HepG2 (cell line): ENCODE measurements around the gene TAF6L.
"Not testable (repeated sequence)": the region's sequence is repeated elsewhere in the genome, so short reads cannot be mapped to it uniquely, and the experiment has no call there.

ENCODE experiments used
- CHD4 ChIP-seq: fragments of 200-600 bp; sonication (generic); IDR thresholded peaks from 2 replicates; pipeline ENCODE4 v1.7.0; 2017; ENCODE audit warnings: mild to moderate bottlenecking, low read length, borderline replicate concordance
- CTCF ChIP-seq: sonication (generic); formaldehyde crosslinking; IDR thresholded peaks from 2 replicates; pipeline ENCODE4 v1.5.0; 2020; ENCODE audit warnings: mild to moderate bottlenecking, missing genetic modification reagents, moderate library complexity
- EP300 ChIP-seq, 3 experiments: sonication (generic) in 1 of 3; formaldehyde crosslinking in 1 of 3; IDR thresholded peaks; 2 replicates each; pipeline versions ENCODE4 v1.5.1 to v1.6.1; 2011 to 2020; ENCODE audit warnings: low read depth in 2 of 3, low read length in 2 of 3, borderline replicate concordance in 1 of 3, improper control_type of control experiment in 1 of 3, mild to moderate bottlenecking in 1 of 3, missing genetic modification reagents in 1 of 3, moderate library complexity in 1 of 3
- GABPB1 ChIP-seq: IDR thresholded peaks from 2 replicates; pipeline ENCODE4 v1.6.1; 2016; ENCODE audit warnings: mild to moderate bottlenecking, missing genetic modification reagents, moderate library complexity, missing compliant biosample characterization
- RAD21 ChIP-seq: fragments of 450-650 bp; formaldehyde crosslinking; IDR thresholded peaks from 2 replicates; pipeline ENCODE4 v1.5.0; 2020; ENCODE audit warnings: mild to moderate bottlenecking
- REST ChIP-seq, 2 experiments: IDR thresholded peaks; 2 replicates each; pipeline ENCODE4 v1.6.1; 2011 to 2012; ENCODE audit warnings: low read length in 2 of 2, borderline replicate concordance in 1 of 2, low read depth in 1 of 2, mild to moderate bottlenecking in 1 of 2, moderate library complexity in 1 of 2
- SMC3 ChIP-seq: IDR thresholded peaks from 2 replicates; pipeline ENCODE4 v1.6.1; 2011; ENCODE audit warnings: low read length, improper control_type of control experiment
- SUZ12 ChIP-seq: fragments of 150-350 bp; IDR thresholded peaks from 2 replicates; pipeline ENCODE4 v1.6.1; 2014; ENCODE audit warnings: low read depth, low read length
- ZFX ChIP-seq: sonication (generic); formaldehyde crosslinking; IDR thresholded peaks from 2 replicates; pipeline ENCODE4 v1.4.0; 2020; ENCODE audit warnings: mild to moderate bottlenecking, low read depth, missing genetic modification reagents, moderate library complexity
- ZNF205 ChIP-seq: IDR thresholded peaks from 2 replicates; pipeline ENCODE4 v1.6.1; 2018; ENCODE audit warnings: missing biosample characterization, missing genetic modification reagents
- ZNF619 ChIP-seq: sonication (generic); formaldehyde crosslinking; IDR thresholded peaks from 2 replicates; pipeline ENCODE4 v1.4.0; 2020; ENCODE audit warnings: mild to moderate bottlenecking, missing genetic modification reagents

- not testable (repeated sequence) for TF ChIP-seq REST (IDR thresholded peaks at IDR 0.05; ENCODE audit: borderline replicate concordance in 1 of 2, low read depth in 1 of 2, low read length in 2 of 2); CHD4; GABPB1; ZNF619; SMC3; RAD21; ZFX (CRISPR knock-in tag); SUZ12; EP300 (IDR thresholded peaks at IDR 0.05; ENCODE audit: low read depth in 2 of 2, low read length in 2 of 2); EP300 (CRISPR knock-in tag; IDR thresholded peaks at IDR 0.05; ENCODE audit: borderline replicate concordance); ZNF205; CTCF (CRISPR knock-in tag)
These were observed 41.1 kb upstream of the TAF6L start for GRCh38 chr11:62730076-62730475.
